Tibial artery (tissue), 4 donors: ENCODE data around the gene ACTC1.
"Not testable (repeated sequence)": the region's sequence is repeated elsewhere in the genome, so short reads cannot be mapped to it uniquely, and the experiment has no call there.

Experiments
- DNase-seq, 2 donors: peaks; one replicate each; pipeline ENCODE4 v3.0.0-alpha.2; 2019
- H3K27ac ChIP-seq, 2 donors: fragments of 200-600 bp; sonication (generic) in 1 of 2; 1 replicate in 1 of 2; 2 replicates in 1 of 2; pipeline ENCODE4 v1.5.1; 2018 to 2019; ENCODE audit warnings: mild to moderate bottlenecking in 1 of 2
- H3K27me3 ChIP-seq, 2 donors: fragments of 200-600 bp; sonication (generic) in 1 of 2; one replicate each; pipeline versions ENCODE4 v1.5.1 to v1.6.0; 2016 to 2019
- H3K36me3 ChIP-seq, 3 donors: fragments of 200-600 bp; sonication (generic) in 2 of 3; one replicate each; pipeline ENCODE4 v1.5.1; 2016 to 2019; ENCODE audit warnings: mild to moderate bottlenecking in 2 of 3
- H3K4me1 ChIP-seq, 4 donors: fragments of 200-600 bp; sonication (generic) in 2 of 4; 1 replicate in 3 of 4; 2 replicates in 1 of 4; pipeline ENCODE4 v1.5.1; 2016 to 2019
- H3K4me3 ChIP-seq, 2 donors: fragments of 200-600 bp; sonication (generic) in 1 of 2; 1 replicate in 1 of 2; 2 replicates in 1 of 2; pipeline ENCODE4 v1.5.1; 2018 to 2019; ENCODE audit warnings: mild to moderate bottlenecking in 2 of 2
- H3K9me3 ChIP-seq, 3 donors: fragments of 200-600 bp; sonication (generic) in 1 of 3; one replicate each; pipeline ENCODE4 v1.5.1; 2016 to 2019
- CTCF ChIP-seq, 2 experiments: fragments of 200-600 bp in 1 of 2; fragments of 450-650 bp in 1 of 2; IDR thresholded peaks; one replicate each; pipeline ENCODE4 v1.5.1; 2017 to 2019; ENCODE audit warnings: antibody characterized with exemption in 2 of 2, mild to moderate bottlenecking in 1 of 2, moderate library complexity in 1 of 2
- intact Hi-C: fragments of 100-400 bp; cut with DNase I; formaldehyde crosslinking; loops from one replicate; pipeline ENCODE4 v1.15.0; 2023; ENCODE audit warnings: low total_unique reads

ACTC1 gene

DNA sequence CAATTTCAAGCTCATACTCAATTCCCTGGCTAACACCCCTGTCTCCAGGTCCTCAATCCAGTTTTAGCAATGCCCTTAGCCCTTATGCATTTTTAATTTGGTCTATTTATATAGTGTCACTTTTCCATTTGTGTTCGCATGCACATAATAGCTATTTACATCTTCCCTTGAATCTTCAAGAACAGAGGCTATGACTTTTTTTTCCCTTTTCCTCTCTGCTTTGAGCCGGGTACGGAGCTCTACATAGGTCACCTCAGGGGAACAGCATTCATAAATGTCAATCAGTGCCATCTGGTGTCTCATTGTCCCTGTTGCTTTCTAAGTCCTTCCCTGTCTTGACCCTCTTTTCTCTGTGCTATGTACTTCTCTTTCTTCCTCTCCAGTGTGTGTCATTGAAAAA, 26.5 kb upstream of the ACTC1 start:
- intact Hi-C loops: no loop called here

GRCh38 chr15:34820110-34820509, 24.8 kb upstream of the ACTC1 start:
- Histone ChIP-seq H3K36me3 (no peaks in the 10 kb centered on the region), H3K27me3 (no peaks in the 10 kb centered on the region), H3K27ac (no peak overlapping the region), H3K4me3 (no peak overlapping the region), H3K9me3 (no peaks in the 10 kb centered on the region), H3K4me1 (no peaks in the 10 kb centered on the region)
- DNase-seq: no peak
- intact Hi-C loops: no loop called here
- no peak for TF ChIP-seq CTCF (IDR thresholded peaks at IDR 0.05)

More for the DNA sequence above, 26.5 kb upstream of the ACTC1 start:
- Histone ChIP-seq H3K27ac (no peak overlapping the region), H3K4me1 (no peaks in the 10 kb centered on the region), H3K4me3 (no peak overlapping the region), H3K9me3 (no peaks in the 10 kb centered on the region), H3K36me3 (no peaks in the 10 kb centered on the region), H3K27me3 (no peaks in the 10 kb centered on the region)
- TF ChIP-seq CTCF (IDR thresholded peaks at IDR 0.05): no peak
- DNase-seq: no peak

DNA sequence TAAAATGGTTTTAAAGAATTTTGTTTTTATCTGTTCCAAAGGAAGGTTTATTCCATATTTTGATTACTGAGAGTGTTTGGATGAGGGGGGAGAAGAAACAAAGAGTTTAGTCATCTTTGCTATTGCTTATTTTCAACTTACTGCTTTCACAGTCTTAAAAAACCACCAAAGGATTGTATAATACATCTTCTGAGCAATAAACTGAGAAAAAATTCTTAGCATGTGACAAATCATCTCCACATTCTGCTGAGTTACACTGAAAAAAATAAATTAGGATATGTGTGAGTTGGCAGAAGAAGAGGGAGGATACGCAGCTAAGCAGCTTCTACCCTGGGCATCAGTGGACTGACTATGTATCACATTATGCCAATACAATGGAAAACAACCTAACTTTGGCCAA, 23.2 kb upstream of the ACTC1 start:
- no peaks in the 10 kb centered on the region for H3K27me3 ChIP-seq
- H3K36me3 ChIP-seq: no peaks in the 10 kb centered on the region
- TF ChIP-seq CTCF (IDR thresholded peaks at IDR 0.05): no peak
- peaks cover 0 to 6% (median 2%) of the 10 kb centered on the region in 4 donors for H3K4me1 ChIP-seq
- no peak overlapping the region for H3K4me3 ChIP-seq
- intact Hi-C loops: no loop called here
- no peak overlapping the region for H3K27ac ChIP-seq
- H3K9me3 ChIP-seq: no peaks in the 10 kb centered on the region
- DNase-seq: no peak

DNA sequence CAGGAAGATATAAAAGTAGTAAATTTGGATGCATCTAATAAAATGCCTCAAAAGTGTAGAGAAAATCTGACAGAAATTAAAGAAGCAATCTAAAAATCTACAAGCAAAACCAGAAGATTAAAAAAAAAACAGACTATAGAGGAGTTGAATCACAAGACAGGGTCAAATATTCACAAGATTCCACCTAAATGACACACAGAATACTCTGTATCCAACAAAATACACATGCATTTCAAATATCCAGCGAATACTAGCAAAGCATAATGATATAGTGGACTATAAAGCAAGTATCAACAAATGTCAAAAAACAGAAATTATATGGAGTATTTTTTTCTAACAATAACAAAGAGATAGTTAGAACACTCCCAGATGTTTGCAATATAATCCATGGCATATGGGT, 20.5 kb upstream of the ACTC1 start:
- Histone ChIP-seq H3K36me3 (no peaks in the 10 kb centered on the region), H3K4me1 (peaks cover 0 to 33% (median 17%) of the 10 kb centered on the region in 4 donors), H3K27me3 (no peaks in the 10 kb centered on the region), H3K9me3 (no peaks in the 10 kb centered on the region), H3K4me3 (no peak overlapping the region), H3K27ac (no peak overlapping the region)
- intact Hi-C loops: no loop called here
- DNase-seq: no peak
- no peak for TF ChIP-seq CTCF (IDR thresholded peaks at IDR 0.05)

GRCh38 chr15:34813446-34814190, 18.3 kb upstream of the ACTC1 start:
- H3K36me3 ChIP-seq: no peaks in the 10 kb centered on the region
- H3K9me3 ChIP-seq: no peaks in the 10 kb centered on the region
- peak overlapping the region in 1 of 2 donors; percentile 79 for H3K27ac ChIP-seq
- H3K27me3 ChIP-seq: no peaks in the 10 kb centered on the region
- no peak for DNase-seq
- peaks cover 0 to 45% (median 21%) of the 10 kb centered on the region in 4 donors for H3K4me1 ChIP-seq
- TF ChIP-seq CTCF (IDR thresholded peaks at IDR 0.05): no peak
- intact Hi-C loops: no loop called here
- H3K4me3 ChIP-seq: no peak overlapping the region

GRCh38 chr15:34812868-34813365, 17.6 kb upstream of the ACTC1 start:
- Histone ChIP-seq H3K27ac (peak overlapping the region; percentile 73 to 79), H3K4me1 (peaks cover 0 to 45% (median 21%) of the 10 kb centered on the region in 4 donors)
- H3K4me3 ChIP-seq, intact Hi-C loops, H3K36me3 ChIP-seq, DNase-seq, H3K27me3 ChIP-seq, H3K9me3 ChIP-seq: not testable (repeated sequence)
